Fibroblast of skin of right biceps (primary cell): ENCODE data around the gene NKAIN2.
"Not testable (repeated sequence)": the region's sequence is repeated elsewhere in the genome, so short reads cannot be mapped to it uniquely, and the experiment has no call there.

Experiments used
- DNase-seq: peaks from one replicate; pipeline ENCODE4 v3.0.0-alpha.2; 2013

The NKAIN2 gene

DNA sequence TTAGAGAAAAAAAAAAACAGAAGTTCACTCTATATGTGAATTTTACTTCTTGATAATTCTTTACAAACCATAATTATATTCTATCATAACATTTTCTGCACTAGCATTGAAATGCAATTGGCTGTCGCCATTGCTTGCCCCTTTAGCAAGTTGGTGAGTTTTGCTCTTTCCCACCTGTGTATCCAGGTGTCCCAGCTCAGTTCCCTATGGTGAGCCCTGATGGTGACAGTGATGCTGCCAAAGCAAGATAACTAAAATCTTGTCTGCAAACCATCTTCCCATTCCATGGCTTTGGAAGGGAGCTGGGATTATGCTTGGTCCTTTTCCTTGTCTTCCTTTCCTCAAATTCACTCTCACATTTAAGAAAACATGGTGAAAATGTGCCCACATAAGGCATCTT lies 429.6 kb downstream of the NKAIN2 start:
- no peak for DNase-seq

- no peak for DNase-seq
Observed at GRCh38 chr6:124234801-124235200, 431.1 kb downstream of the NKAIN2 start.

GRCh38 chr6:124237911-124238310 lies 434.2 kb downstream of the NKAIN2 start:
- no peak for DNase-seq

GRCh38 chr6:124238408-124238807 lies 434.7 kb downstream of the NKAIN2 start:
- not testable (repeated sequence) for DNase-seq

GRCh38 chr6:124254941-124255685 lies 451.4 kb downstream of the NKAIN2 start:
- DNase-seq = no peak

DNA sequence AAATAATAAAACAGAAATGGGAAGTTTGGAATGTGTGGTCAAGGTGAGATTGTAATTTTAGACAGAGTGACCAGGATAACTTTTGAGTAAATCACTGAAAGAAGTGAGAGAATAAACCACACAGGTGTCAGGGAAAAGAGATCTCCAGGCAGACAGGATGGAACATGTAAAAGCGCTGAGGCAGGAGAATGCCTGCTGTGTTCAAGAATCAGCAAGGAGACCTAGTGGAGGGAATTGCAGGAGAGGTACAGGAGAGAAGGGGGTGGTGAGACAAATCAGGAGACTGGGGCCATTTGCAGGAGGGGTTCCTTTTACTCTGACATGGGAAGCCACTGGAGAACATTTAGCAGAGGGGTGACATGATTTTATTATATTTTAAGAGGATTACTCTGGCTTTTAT lies 456.7 kb downstream of the NKAIN2 start:
- no peak for DNase-seq

GRCh38 chr6:124269733-124270132 lies 466.1 kb downstream of the NKAIN2 start:
- no peak for DNase-seq

- no peak for DNase-seq
Observed at GRCh38 chr6:124273701-124274100, 470.0 kb downstream of the NKAIN2 start.

DNA sequence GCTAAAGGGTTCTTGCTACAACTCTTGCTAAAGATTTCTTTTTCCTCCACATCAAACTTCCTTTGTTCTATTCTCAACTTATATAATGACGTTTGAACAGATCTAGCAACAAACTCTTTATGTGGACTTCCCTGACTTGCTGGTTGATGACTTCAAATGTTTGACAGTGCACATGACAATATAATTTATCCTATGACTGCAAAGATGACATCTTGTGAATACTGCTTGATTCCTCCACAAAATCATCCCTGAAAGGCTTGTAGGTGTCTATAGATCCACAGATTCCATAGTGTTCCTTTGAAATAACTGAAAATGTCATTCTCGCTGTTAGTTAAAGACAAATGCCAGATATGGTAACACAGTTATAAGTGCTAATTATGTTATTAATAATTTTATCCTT lies 478.9 kb downstream of the NKAIN2 start:
- DNase-seq = no peak

DNA sequence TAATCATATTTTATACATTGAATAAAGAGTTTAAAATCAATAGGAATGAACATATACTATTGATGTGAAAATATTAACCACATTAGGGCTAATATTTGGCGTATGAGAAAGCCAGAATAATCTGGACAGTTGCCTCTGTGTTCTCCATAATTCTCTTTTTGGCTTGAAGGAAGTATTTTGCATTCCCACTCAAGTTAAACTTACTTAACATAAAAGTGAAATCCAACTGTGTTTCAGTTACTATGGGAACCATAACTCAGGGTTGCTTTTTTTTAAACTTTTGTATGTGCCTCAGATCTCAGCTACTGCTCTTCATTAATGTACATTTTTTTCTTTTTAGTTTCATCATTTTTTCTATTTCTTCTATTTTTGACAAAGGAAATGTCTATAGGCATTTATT lies 479.8 kb downstream of the NKAIN2 start:
- DNase-seq = no peak

- DNase-seq = no peak
Observed at GRCh38 chr6:124285146-124285545, 481.5 kb downstream of the NKAIN2 start.

- peak; percentile 7 for DNase-seq
Observed at GRCh38 chr6:124294574-124295200, 491.0 kb downstream of the NKAIN2 start.

GRCh38 chr6:124297507-124297906 lies 493.8 kb downstream of the NKAIN2 start:
- no peak for DNase-seq

- no peak for DNase-seq
Observed at GRCh38 chr6:124298730-124299129, 495.1 kb downstream of the NKAIN2 start.

- not testable (repeated sequence) for DNase-seq
Observed at GRCh38 chr6:124300907-124301306, 497.2 kb downstream of the NKAIN2 start.

- DNase-seq = no peak
Observed at GRCh38 chr6:124303971-124304370, 500.3 kb downstream of the NKAIN2 start.

DNA sequence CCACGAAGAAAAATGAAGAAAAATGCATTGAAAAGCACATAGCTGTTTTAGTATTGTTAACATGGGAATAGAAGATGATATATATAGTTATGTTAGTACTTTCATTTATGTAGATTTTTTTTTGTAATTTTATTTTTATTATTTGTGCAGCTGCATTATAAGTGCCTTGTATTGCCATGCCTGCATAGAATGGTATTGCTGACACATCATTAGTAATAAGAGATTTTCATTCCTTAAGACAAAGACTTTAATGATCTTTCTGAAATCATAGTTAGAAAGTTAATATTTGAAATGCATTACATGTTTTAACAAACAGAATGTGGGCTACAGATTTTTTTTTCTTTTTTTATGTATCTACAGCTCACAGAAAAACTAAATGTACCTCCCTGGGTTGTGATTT lies 506.5 kb downstream of the NKAIN2 start:
- DNase-seq = no peak

DNA sequence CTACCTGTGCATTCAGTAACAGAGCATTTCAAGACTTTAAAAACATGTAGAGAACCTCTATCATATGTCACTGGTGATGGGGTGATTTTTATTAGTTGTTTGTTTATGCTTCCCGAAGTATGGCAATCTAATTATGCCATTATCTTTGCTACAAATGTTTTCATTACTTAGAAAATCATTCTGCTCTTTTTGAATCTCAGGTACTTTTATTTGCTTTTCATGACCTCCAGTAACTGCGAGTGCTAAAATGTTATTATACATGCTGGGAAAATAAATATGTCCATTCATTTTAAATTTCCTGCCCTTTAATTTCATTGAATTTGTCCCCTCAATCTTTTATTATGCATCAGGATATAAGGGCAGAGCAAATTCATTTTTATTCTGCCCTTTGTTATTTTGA lies 515.7 kb downstream of the NKAIN2 start:
- DNase-seq = no peak

DNA sequence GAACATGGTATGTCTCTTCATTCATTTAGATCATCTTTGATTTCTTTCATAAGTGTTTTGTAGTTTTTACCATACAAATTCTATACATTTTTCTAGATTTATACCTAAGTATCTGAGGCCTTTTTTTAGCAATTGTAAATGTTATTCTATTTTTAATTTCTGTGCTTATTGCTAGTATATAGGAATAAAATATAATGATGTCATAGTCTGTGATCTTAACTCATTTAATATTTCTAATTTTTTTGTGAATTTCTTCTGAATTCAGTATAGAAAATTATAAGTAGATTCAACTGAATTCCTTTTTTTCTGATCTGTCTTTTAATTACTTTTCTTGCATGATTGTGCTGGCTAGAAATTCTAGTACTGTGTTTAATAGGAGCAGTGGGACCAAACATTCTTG lies 520.6 kb downstream of the NKAIN2 start:
- DNase-seq = no peak

GRCh38 chr6:124330197-124330596 lies 526.5 kb downstream of the NKAIN2 start:
- DNase-seq = no peak

GRCh38 chr6:124334359-124334758 lies 530.7 kb downstream of the NKAIN2 start:
- no peak for DNase-seq

DNA sequence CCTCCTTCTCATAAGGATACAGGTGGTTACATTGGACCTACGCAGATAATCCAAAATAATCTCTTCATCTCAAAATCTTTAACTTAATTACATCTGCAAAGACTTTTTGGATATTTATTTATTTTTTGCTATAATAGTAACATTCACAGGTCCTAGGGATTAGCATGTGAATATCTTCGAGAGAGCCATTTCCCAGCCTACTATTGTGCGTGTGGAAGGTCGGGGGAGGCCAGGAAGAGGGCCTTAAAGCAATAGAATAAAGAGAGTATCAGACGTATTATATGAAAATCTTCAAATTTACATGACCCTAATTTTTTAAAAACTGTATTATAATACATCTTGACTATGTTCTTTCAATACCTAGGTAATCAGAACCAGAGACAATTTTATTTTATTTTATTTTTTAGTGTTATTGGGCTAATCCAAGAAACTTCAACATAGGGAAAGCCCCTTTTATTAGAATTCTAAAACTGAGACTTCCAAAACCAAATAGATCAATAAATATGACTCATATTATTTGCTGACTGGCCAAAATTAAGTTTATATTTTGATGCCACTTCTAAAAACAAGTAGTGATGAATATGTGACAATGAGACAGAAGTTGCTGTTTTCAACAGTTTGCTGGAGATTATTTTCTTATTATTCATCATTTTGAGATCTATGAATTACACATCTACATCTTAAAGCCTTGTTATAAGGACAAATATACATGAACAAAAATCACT lies 536.1 kb downstream of the NKAIN2 start:
- DNase-seq = no peak

GRCh38 chr6:124348339-124348738 lies 544.7 kb downstream of the NKAIN2 start:
- not testable (repeated sequence) for DNase-seq

DNA sequence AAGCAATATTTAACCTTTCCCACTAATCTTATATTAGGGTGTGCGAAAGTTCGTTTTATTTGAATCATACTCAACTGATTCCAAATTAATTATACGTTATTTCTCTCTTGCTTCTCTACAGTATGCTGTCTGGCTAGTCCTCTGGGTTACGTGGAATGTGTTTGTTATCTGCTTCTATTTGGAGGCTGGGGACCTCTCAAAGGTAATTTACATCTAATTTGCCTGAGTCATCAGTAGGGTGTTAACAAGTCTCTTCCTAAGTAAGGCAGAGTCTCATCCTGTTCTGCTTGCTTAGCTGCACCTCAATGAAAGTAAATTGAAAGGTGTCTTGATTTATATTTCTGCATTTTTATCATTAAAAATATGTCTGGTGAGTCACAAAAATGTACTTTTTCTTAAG lies 551.5 kb downstream of the NKAIN2 start:
- DNase-seq = no peak
